ENCODE results near the gene CCNE1.

The CCNE1 gene

GRCh38 chr19:29811125-29812079 is at the start of gene CCNE1:
CCNE1 (plus strand) TSS chr19:29811991; CDS start chr19:29812556, 565 bp downstream.
- Histone ChIP-seq H3K4me1 (ENCODE audit: insufficient read depth, low read length) (peaks cover 22% of the 10 kb centered on the region), H3K27ac (ENCODE audit: low read length) (peak within 1 kb of the TSS; percentile 78), H3K4me2 (ENCODE audit: insufficient read depth, low read length) (peak within 1 kb of the TSS; percentile 73), H3K9me3 (ENCODE audit: insufficient read depth, low read length, severe bottlenecking) (no peaks in the 10 kb centered on the region), H3K9ac (ENCODE audit: low read depth, low read length) (peak within 1 kb of the TSS; percentile 68), H2AFZ (ENCODE audit: low read depth, low read length) (peak within 1 kb of the TSS; percentile 67), H4K20me1 (ENCODE audit: insufficient read depth, low read length) (no peaks in the 10 kb centered on the region), H3K79me2 (ENCODE audit: insufficient read depth, low read length) (no peaks in the 10 kb centered on the region), H3K36me3 (ENCODE audit: insufficient read depth, low read length) (peaks cover 11% of the 10 kb centered on the region; the same call in 1 of the 2 replicates), H3K27me3 (ENCODE audit: insufficient read depth, low read length, poor library complexity) (no peaks in the 10 kb centered on the region), H3K4me3 (ENCODE audit: low read depth in 1 of 2, low read length in 2 of 2) (peak within 1 kb of the TSS; percentile 28 to 71; a peak in 3 of 4 replicates)
- ATAC-seq (ENCODE audit: insufficient read depth, low read depth) (peak; percentile 88), DNase-seq (peak; percentile 93)
- TF ChIP-seq CTCF (IDR thresholded peaks at IDR 0.05; ENCODE audit: borderline replicate concordance, extremely low read depth, low read length, poor library complexity, severe bottlenecking) (no peak), EZH2 (IDR thresholded peaks at IDR 0.05; ENCODE audit: borderline replicate concordance, low read depth, low read length, severe bottlenecking) (no peak)

DNA sequence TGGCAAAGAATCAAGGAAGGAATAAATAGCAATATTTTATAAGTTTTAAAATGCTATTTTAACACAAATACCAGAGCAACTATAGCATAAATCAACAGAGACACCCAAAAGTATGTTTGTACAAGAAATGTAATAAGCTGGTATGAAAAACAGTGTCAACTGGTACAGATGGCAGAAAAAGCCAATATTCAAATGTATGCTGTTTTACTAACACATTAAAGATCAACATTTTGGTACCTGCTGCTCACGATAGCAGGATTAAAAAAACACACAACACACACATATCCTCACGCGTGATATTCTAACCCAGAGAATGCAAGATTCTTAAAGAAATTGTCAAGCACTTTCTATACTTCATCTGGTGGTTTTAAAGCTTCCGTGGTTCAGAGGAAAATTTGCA is 48.6 kb upstream of the CCNE1 start:
- no peaks in the 10 kb centered on the region; the same call in 1 of the 2 replicates for H4K20me1 ChIP-seq (ENCODE audit: insufficient read depth, low read length)
- no peaks in the 10 kb centered on the region for H3K79me2 ChIP-seq (ENCODE audit: insufficient read depth, low read length)
- TF ChIP-seq EZH2 (IDR thresholded peaks at IDR 0.05; ENCODE audit: borderline replicate concordance, low read depth, low read length, severe bottlenecking) (no peak), CTCF (IDR thresholded peaks at IDR 0.05; ENCODE audit: borderline replicate concordance, extremely low read depth, low read length, poor library complexity, severe bottlenecking) (no peak)
- H3K9ac ChIP-seq (ENCODE audit: low read depth, low read length), result no peak overlapping the region
- peaks cover 4% of the 10 kb centered on the region; the same call in 1 of the 2 replicates for H3K4me1 ChIP-seq (ENCODE audit: insufficient read depth, low read length)
- no peak overlapping the region for H3K4me3 ChIP-seq (ENCODE audit: low read depth in 1 of 2, low read length in 2 of 2)
- no peak overlapping the region for H3K27ac ChIP-seq (ENCODE audit: low read length)
- H3K36me3 ChIP-seq (ENCODE audit: insufficient read depth, low read length), result no peaks in the 10 kb centered on the region
- no peak overlapping the region for H2AFZ ChIP-seq (ENCODE audit: low read depth, low read length)
- no peaks in the 10 kb centered on the region for H3K9me3 ChIP-seq (ENCODE audit: insufficient read depth, low read length, severe bottlenecking)
- DNase-seq (no peak), ATAC-seq (ENCODE audit: insufficient read depth, low read depth) (no peak)
- H3K4me2 ChIP-seq (ENCODE audit: insufficient read depth, low read length), result no peak overlapping the region
- no peaks in the 10 kb centered on the region for H3K27me3 ChIP-seq (ENCODE audit: insufficient read depth, low read length, poor library complexity)

GRCh38 chr19:29764361-29764760 is 47.4 kb upstream of the CCNE1 start:
- DNase-seq (no peak), ATAC-seq (ENCODE audit: insufficient read depth, low read depth) (no peak)
- no peak for TF ChIP-seq EZH2 (IDR thresholded peaks at IDR 0.05; ENCODE audit: borderline replicate concordance, low read depth, low read length, severe bottlenecking)
- no peak for TF ChIP-seq CTCF (IDR thresholded peaks at IDR 0.05; ENCODE audit: borderline replicate concordance, extremely low read depth, low read length, poor library complexity, severe bottlenecking)
- no peak overlapping the region for H3K4me2 ChIP-seq (ENCODE audit: insufficient read depth, low read length)
- H3K9me3 ChIP-seq (ENCODE audit: insufficient read depth, low read length, severe bottlenecking), result no peaks in the 10 kb centered on the region
- peaks cover 4% of the 10 kb centered on the region; the same call in 1 of the 2 replicates for H3K4me1 ChIP-seq (ENCODE audit: insufficient read depth, low read length)
- H3K27ac ChIP-seq (ENCODE audit: low read length), result no peak overlapping the region
- no peak overlapping the region for H3K9ac ChIP-seq (ENCODE audit: low read depth, low read length)
- no peak overlapping the region for H2AFZ ChIP-seq (ENCODE audit: low read depth, low read length)
- H3K79me2 ChIP-seq (ENCODE audit: insufficient read depth, low read length), result no peaks in the 10 kb centered on the region
- no peak overlapping the region for H3K4me3 ChIP-seq (ENCODE audit: low read depth in 1 of 2, low read length in 2 of 2)
- no peaks in the 10 kb centered on the region for H3K27me3 ChIP-seq (ENCODE audit: insufficient read depth, low read length, poor library complexity)
- H3K36me3 ChIP-seq (ENCODE audit: insufficient read depth, low read length), result no peaks in the 10 kb centered on the region
- peaks cover 3% of the 10 kb centered on the region; the same call in 1 of the 2 replicates for H4K20me1 ChIP-seq (ENCODE audit: insufficient read depth, low read length)

Measured in DND-41 (cell line).